Stimulated activated CD8-positive, alpha-beta memory T cell treated with anti-CD3 and anti-CD28 coated beads, Interleukin-4, amount 100 ng/mL, for 48 hours (primary cell): ENCODE data around the gene CREB5.
"Not testable (repeated sequence)": the region's sequence is repeated elsewhere in the genome, so short reads cannot be mapped to it uniquely, and the experiment has no call there.

Source experiments
- DNase-seq: peaks from one replicate; pipeline ENCODE4 v3.0.0-alpha.2; 2020

The CREB5 gene

GRCh38 chr7:28411876-28412662 lies at the start of gene CREB5:
CREB5 (plus strand) TSS chr7:28412518; CDS start chr7:28412915, 397 bp downstream.
- DNase-seq, result no peak

GRCh38 chr7:28362812-28363211 lies 49.5 kb upstream of the CREB5 start:
- DNase-seq, result no peak

- DNase-seq, result no peak
Observed at GRCh38 chr7:28364082-28364481, 48.2 kb upstream of the CREB5 start.

- DNase-seq, result no peak
Observed at GRCh38 chr7:28369523-28369922, 42.8 kb upstream of the CREB5 start.

GRCh38 chr7:28371846-28372245 lies 40.5 kb upstream of the CREB5 start:
- no peak for DNase-seq

- no peak for DNase-seq
Observed at GRCh38 chr7:28373990-28374389, 38.3 kb upstream of the CREB5 start.

GRCh38 chr7:28375729-28376128 lies 36.6 kb upstream of the CREB5 start:
- DNase-seq, result no peak

- DNase-seq, result no peak
Observed at GRCh38 chr7:28376634-28377033, 35.7 kb upstream of the CREB5 start.

GRCh38 chr7:28378574-28379149 lies 33.7 kb upstream of the CREB5 start:
- DNase-seq, result no peak

- DNase-seq, result no peak
Observed at GRCh38 chr7:28381466-28381865, 30.9 kb upstream of the CREB5 start.

GRCh38 chr7:28382144-28382543 lies 30.2 kb upstream of the CREB5 start:
- no peak for DNase-seq

GRCh38 chr7:28383975-28384374 lies 28.3 kb upstream of the CREB5 start:
- no peak for DNase-seq

GRCh38 chr7:28389504-28390395 lies 22.6 kb upstream of the CREB5 start:
- DNase-seq, result no peak

- DNase-seq, result no peak
Observed at GRCh38 chr7:28390426-28390825, 21.9 kb upstream of the CREB5 start.

- no peak for DNase-seq
Observed at GRCh38 chr7:28392289-28392688, 20.0 kb upstream of the CREB5 start.

GRCh38 chr7:28395404-28395803 lies 16.9 kb upstream of the CREB5 start:
- no peak for DNase-seq

- no peak for DNase-seq
Observed at GRCh38 chr7:28395831-28396230, 16.5 kb upstream of the CREB5 start.

GRCh38 chr7:28397141-28397540 lies 15.2 kb upstream of the CREB5 start:
- no peak for DNase-seq

- no peak for DNase-seq
Observed at GRCh38 chr7:28400838-28401360, 11.4 kb upstream of the CREB5 start.

- DNase-seq, result not testable (repeated sequence)
Observed at GRCh38 chr7:28401567-28401966, 10.8 kb upstream of the CREB5 start.

- peak; percentile 26 for DNase-seq
Observed at GRCh38 chr7:28405662-28406061, 6.7 kb upstream of the CREB5 start.

- no peak for DNase-seq
Observed at GRCh38 chr7:28406192-28406591, 6.1 kb upstream of the CREB5 start.

GRCh38 chr7:28407651-28408050 lies 4.7 kb upstream of the CREB5 start:
- DNase-seq, result no peak
